ENCODE data around the gene HS3ST2.
"Not testable (repeated sequence)": the region's sequence is repeated elsewhere in the genome, so short reads cannot be mapped to it uniquely, and the experiment has no call there.

HS3ST2 gene

GRCh38 chr16:22871861-22872260 is 57.9 kb downstream of the HS3ST2 start:
- DNase-seq (ENCODE audit: low read depth, low spot score): no peak
- no peak overlapping the region for H3K27ac ChIP-seq

DNA sequence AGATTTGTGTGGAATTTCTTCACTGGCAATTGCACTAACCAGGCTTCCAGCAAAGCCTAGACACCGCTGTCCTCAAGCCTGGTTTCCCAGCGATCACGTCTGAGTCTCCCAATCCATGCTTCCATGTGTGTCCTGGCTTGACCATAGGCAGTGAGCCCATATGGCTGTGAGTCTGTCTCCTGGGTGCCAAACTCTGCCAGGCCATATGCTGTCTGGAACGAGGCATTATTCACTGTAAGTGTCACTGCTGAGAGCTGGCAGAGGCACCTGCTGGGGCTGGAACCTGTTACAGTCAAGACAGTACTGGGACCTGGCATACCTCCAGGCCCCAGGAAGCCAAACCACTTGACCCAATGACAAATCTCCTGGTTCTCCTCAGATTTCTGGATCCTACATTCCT is 60.4 kb downstream of the HS3ST2 start:
- H3K27ac ChIP-seq: no peak overlapping the region
- no peak for DNase-seq (ENCODE audit: low read depth, low spot score)

- no peak overlapping the region for H3K27ac ChIP-seq
- DNase-seq (ENCODE audit: low read depth, low spot score): no peak
Measured at GRCh38 chr16:22878955-22879354, 65.0 kb downstream of the HS3ST2 start.

DNA sequence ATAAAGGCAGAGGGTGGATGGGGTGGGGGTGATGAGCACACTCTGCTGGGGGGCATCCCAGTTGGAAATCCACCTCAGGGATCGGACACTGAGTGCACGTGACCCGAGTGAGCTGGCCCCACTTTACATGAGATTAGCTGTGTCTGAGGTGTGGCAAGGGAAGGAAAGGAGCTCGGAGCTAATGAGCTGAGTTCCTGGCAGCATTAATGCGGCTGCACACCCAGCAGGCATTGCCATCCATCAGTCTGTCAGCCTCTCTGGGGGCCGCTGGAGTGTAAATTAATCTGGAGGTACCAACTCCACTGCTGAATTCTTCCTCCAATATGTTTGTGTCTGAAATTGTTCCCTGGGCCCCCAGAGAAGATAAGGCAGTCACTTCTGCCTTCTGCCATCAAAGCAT is 65.5 kb downstream of the HS3ST2 start:
- DNase-seq (ENCODE audit: low read depth, low spot score): no peak
- H3K27ac ChIP-seq: no peak overlapping the region

GRCh38 chr16:22882981-22883380 is 69.0 kb downstream of the HS3ST2 start:
- no peak overlapping the region for H3K27ac ChIP-seq
- DNase-seq (ENCODE audit: low read depth, low spot score): no peak

GRCh38 chr16:22885951-22886350 is 72.0 kb downstream of the HS3ST2 start:
- H3K27ac ChIP-seq: no peak overlapping the region
- no peak for DNase-seq (ENCODE audit: low read depth, low spot score)

- H3K27ac ChIP-seq: no peak overlapping the region
- no peak for DNase-seq (ENCODE audit: low read depth, low spot score)
Measured at GRCh38 chr16:22886927-22887326, 73.0 kb downstream of the HS3ST2 start.

- H3K27ac ChIP-seq: no peak overlapping the region
- no peak for DNase-seq (ENCODE audit: low read depth, low spot score)
Measured at GRCh38 chr16:22887445-22887844, 73.5 kb downstream of the HS3ST2 start.

DNA sequence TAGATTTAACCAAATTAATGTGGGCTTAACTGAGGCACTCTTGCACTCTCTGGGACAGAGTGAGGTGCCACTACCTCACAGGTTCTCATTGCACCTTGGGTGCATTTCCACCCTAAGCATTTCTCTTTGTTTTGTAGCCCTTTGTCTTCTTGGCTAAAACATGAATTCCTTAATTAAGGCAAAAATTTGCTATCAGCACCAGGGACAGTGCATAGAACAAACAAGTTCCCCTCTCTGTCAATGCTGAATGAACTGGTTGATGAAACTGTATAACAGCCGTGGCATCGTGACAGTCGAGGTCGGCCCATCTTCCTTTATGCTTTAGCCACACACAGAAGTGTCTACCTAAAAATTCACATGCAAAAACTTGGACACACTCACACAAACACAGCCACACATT is 74.8 kb downstream of the HS3ST2 start:
- no peak for DNase-seq (ENCODE audit: low read depth, low spot score)
- H3K27ac ChIP-seq: no peak overlapping the region

- no peak overlapping the region for H3K27ac ChIP-seq
- no peak for DNase-seq (ENCODE audit: low read depth, low spot score)
Measured at GRCh38 chr16:22890976-22891375, 77.0 kb downstream of the HS3ST2 start.

- no peak overlapping the region for H3K27ac ChIP-seq
- DNase-seq (ENCODE audit: low read depth, low spot score): no peak
Measured at GRCh38 chr16:22897184-22897583, 83.2 kb downstream of the HS3ST2 start.

DNA sequence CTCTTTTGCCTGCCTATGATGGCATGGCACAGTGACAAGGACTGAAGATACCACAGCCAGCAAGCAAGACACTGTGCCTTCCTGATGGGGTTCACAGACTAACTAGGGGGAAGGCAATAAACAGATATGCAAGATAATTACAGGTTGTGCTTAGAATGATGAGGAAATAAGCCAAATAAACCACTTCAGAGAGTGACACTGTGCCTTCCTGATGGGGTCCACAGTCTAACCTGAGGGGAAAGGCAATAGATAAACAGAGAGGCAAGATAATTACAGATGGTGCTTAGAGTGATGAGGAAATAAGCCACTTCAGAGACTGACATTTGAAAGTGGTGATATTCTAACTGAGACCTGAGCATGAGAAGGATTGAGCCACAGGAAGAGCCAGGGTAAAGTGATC is 84.2 kb downstream of the HS3ST2 start:
- H3K27ac ChIP-seq: no peak overlapping the region
- DNase-seq (ENCODE audit: low read depth, low spot score): no peak

DNA sequence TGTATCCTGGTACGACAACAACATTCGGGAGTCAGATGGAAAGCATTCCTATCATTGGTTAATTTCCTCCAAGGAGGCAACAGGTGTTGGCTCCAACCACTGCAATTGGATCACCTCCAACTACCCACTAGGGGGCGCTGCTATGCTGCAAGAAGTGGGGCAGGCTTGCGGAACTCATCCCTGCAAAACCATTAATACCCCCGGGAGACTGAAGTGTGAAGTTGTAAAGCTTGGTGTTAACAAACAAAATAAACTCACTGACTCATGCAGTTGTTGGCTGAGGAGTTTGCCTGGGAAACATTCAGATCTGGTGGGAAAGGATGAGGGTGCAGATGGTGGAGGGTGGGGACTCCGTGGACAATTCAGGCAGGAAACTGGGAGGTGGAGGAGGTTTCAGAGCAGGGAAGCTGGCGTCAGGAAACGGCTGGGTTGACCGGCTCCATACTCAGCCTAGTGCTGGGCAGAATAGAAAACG is 84.9 kb downstream of the HS3ST2 start:
- H3K27ac ChIP-seq: no peak overlapping the region
- peak; percentile 40 for DNase-seq (ENCODE audit: low read depth, low spot score)

DNA sequence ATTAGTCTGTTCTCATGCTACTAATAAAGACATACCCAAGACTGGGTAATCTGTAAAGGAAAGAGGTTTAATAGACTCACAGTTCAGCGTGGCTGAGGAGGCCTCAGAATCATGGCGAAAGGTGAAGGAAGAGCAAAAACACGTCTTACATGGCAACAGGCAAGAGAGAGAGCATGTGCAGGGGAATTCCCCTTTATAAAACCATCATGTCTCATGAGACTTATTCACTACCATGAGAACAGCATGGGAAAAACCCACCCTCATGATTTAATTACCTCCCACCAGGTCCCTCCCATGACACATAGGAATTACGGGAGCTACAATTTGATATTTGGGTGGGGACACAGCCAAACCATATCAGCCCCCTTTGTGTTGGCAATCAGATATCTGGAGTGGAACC is 85.6 kb downstream of the HS3ST2 start:
- H3K27ac ChIP-seq; DNase-seq (ENCODE audit: low read depth, low spot score): not testable (repeated sequence)

- DNase-seq (ENCODE audit: low read depth, low spot score): no peak
- no peak overlapping the region for H3K27ac ChIP-seq
Measured at GRCh38 chr16:22900863-22901262, 86.9 kb downstream of the HS3ST2 start.

DNA sequence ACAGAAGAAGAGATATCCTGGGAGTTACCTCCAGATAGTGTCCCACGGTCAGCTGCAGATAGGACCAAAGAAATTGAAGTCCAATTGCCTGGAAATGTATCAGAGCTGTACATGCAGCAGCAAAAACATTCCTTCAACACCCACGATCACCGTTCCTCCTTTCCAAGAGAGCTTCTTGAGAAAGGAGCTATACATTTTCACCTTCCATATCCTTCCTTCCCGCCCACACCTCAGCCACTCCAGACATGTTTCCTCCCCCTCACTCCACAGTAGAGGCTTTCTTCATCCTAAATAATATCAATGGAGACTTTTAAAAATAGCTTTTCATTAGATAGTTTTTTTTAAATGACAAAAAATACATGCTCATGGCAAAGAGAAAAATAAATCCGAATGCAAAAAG is 87.6 kb downstream of the HS3ST2 start:
- H3K27ac ChIP-seq: no peak overlapping the region
- DNase-seq (ENCODE audit: low read depth, low spot score): no peak

- DNase-seq (ENCODE audit: low read depth, low spot score): no peak
- H3K27ac ChIP-seq: no peak overlapping the region
Measured at GRCh38 chr16:22903716-22904115, 89.8 kb downstream of the HS3ST2 start.

DNA sequence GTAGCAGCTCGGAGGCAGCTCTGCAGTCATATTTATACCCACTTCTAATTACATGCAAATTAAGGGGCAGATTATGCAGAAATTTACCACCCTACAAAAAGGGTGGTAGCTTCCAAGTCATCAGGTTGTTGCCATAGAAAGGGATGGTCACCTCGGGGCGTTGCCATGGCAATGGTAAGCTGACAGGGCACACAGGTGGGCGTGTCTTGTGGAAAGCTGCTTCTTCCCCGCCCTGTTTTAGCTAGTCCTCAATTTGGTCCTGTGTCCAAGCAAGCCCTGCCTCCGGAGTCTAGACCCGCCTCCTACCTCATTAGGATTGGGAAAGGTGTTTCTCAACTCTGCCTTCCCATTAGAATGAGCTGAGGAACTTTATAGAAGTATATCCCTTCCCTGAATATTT is 98.7 kb downstream of the HS3ST2 start:
- DNase-seq (ENCODE audit: low read depth, low spot score): no peak
- H3K27ac ChIP-seq: no peak overlapping the region

GRCh38 chr16:22915003-22915402 is 101.0 kb downstream of the HS3ST2 start:
- no peak overlapping the region for H3K27ac ChIP-seq
- DNase-seq (ENCODE audit: low read depth, low spot score): no peak

- DNase-seq (ENCODE audit: low read depth, low spot score): no peak
- no peak overlapping the region for H3K27ac ChIP-seq
Measured at GRCh38 chr16:22923491-22923890, 109.5 kb downstream of the HS3ST2 start.

DNA sequence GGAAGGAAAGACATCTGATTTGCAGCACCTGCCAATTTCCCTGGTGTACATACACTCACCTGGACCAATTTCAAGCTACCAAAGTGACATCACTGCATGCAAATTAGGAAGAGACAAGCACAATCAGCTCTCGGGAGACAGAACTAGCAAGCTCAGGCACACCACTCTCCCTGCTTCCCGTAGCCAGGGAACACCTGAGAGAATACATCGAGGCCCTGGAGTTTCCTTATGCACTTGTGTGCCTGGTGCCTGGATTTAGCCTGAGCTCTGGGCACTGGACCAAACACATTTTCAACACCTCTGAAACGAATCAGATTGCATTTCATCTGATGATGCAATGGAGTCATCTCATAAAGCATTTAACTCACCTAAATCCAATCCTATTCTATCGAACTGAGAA is 110.5 kb downstream of the HS3ST2 start:
- DNase-seq (ENCODE audit: low read depth, low spot score): peak; percentile 37
- H3K27ac ChIP-seq: no peak overlapping the region

- no peak overlapping the region for H3K27ac ChIP-seq
- no peak for DNase-seq (ENCODE audit: low read depth, low spot score)
Measured at GRCh38 chr16:22926105-22926751, 112.3 kb downstream of the HS3ST2 start.

- no peak overlapping the region for H3K27ac ChIP-seq
- DNase-seq (ENCODE audit: low read depth, low spot score): no peak
Measured at GRCh38 chr16:22927306-22927705, 113.3 kb downstream of the HS3ST2 start.

Data from epithelial cell of prostate (primary cell).